ENCODE results near the gene SAAL1. TPM values are rescaled to one million over a fixed set of nuclear protein-coding genes. Genes with fewer than 3 reads are reported as not detected.

SAAL1 gene
- total RNA-seq, 1 experiment from 2014 or later, result 34.3 TPM

DNA sequence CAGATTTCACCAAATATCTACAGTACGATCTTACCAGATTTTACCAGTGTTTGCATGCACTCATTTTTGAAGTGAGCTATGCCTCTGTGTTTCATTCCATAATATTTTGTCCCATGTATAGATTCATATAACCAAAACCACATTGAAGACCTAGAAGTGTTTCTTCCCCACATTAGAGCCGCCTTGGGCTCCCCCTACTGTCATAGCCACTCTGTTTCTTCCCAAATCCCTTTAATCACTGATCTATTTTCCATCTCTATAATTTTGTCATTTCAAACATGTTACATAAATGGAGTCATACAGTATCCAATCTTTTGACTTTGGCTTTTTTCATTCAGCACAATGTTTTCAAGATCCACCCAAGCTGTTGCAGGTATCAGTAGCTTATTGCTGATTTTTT is 39.1 kb upstream of the SAAL1 start:
- Mint-ChIP-seq H3K36me3 (ENCODE audit: insufficient read depth, unreplicated experiment) (peaks cover 6% of the 10 kb centered on the region), H3K27me3 (ENCODE audit: insufficient read depth, unreplicated experiment) (no peaks in the 10 kb centered on the region), H3K4me3 (ENCODE audit: unreplicated experiment) (no peak overlapping the region), H3K9me3 (ENCODE audit: unreplicated experiment) (peaks cover 9% of the 10 kb centered on the region), H3K4me1 (ENCODE audit: insufficient read depth, unreplicated experiment) (peaks cover 11% of the 10 kb centered on the region), H3K27ac (ENCODE audit: low read depth, unreplicated experiment) (no peak overlapping the region)
- POLR2A ChIA-PET, result no interaction called here
- CTCF ChIA-PET, result interaction anchor here (0.5 to 0.8 kb wide), 3 partner anchors 24 to 573 kb away, joined by 3 read pairs; no protein-coding TSS in a partner anchor
- TF ChIP-seq CTCF (IDR thresholded peaks at IDR 0.05; ENCODE audit: unreplicated experiment), result no peak
- intact Hi-C loops (cut with micrococcal nuclease), result no loop called here
- no peak for DNase-seq (ENCODE audit: unreplicated experiment)
- BruUV-seq (replicated peaks), result no TSS peak

GRCh38 chr11:18144243-18144642 is 38.4 kb upstream of the SAAL1 start:
- ChIA-PET POLR2A (no interaction called here), CTCF (no interaction called here)
- intact Hi-C loops (cut with micrococcal nuclease), result no loop called here

GRCh38 chr11:18140145-18140544 is 34.3 kb upstream of the SAAL1 start:
- CTCF ChIA-PET, result interaction anchor here (0.6 kb wide), 1 partner anchor 365 kb away, joined by 5 read pairs; no protein-coding TSS in a partner anchor
- intact Hi-C loops (cut with micrococcal nuclease), result no loop called here

More at GRCh38 chr11:18144243-18144642, 38.4 kb upstream of the SAAL1 start:
- Mint-ChIP-seq H3K4me3 (ENCODE audit: unreplicated experiment) (no peak overlapping the region), H3K27me3 (ENCODE audit: insufficient read depth, unreplicated experiment) (no peaks in the 10 kb centered on the region), H3K36me3 (ENCODE audit: insufficient read depth, unreplicated experiment) (peaks cover 6% of the 10 kb centered on the region), H3K4me1 (ENCODE audit: insufficient read depth, unreplicated experiment) (peaks cover 11% of the 10 kb centered on the region), H3K9me3 (ENCODE audit: unreplicated experiment) (peaks cover 9% of the 10 kb centered on the region), H3K27ac (ENCODE audit: low read depth, unreplicated experiment) (no peak overlapping the region)
- BruUV-seq (replicated peaks), result no TSS peak
- DNase-seq (ENCODE audit: unreplicated experiment), result peak; percentile 35
- TF ChIP-seq CTCF (IDR thresholded peaks at IDR 0.05; ENCODE audit: unreplicated experiment), result no peak

GRCh38 chr11:18137186-18137800 is 31.4 kb upstream of the SAAL1 start:
- no peak overlapping the region for H3K4me3 Mint-ChIP-seq (ENCODE audit: unreplicated experiment)
- BruUV-seq (replicated peaks), result no TSS peak
- ChIA-PET CTCF (no interaction called here), POLR2A (no interaction called here)
- H3K27me3 Mint-ChIP-seq (ENCODE audit: insufficient read depth, unreplicated experiment), result no peaks in the 10 kb centered on the region
- no peaks in the 10 kb centered on the region for H3K9me3 Mint-ChIP-seq (ENCODE audit: unreplicated experiment)
- no peaks in the 10 kb centered on the region for H3K36me3 Mint-ChIP-seq (ENCODE audit: insufficient read depth, unreplicated experiment)
- TF ChIP-seq CTCF (IDR thresholded peaks at IDR 0.05; ENCODE audit: unreplicated experiment), result no peak
- DNase-seq (ENCODE audit: unreplicated experiment), result no peak
- H3K4me1 Mint-ChIP-seq (ENCODE audit: insufficient read depth, unreplicated experiment), result no peaks in the 10 kb centered on the region
- intact Hi-C loops (cut with micrococcal nuclease), result no loop called here
- no peak overlapping the region for H3K27ac Mint-ChIP-seq (ENCODE audit: low read depth, unreplicated experiment)

More at GRCh38 chr11:18140145-18140544, 34.3 kb upstream of the SAAL1 start:
- Mint-ChIP-seq H3K36me3 (ENCODE audit: insufficient read depth, unreplicated experiment) (no peaks in the 10 kb centered on the region), H3K4me1 (ENCODE audit: insufficient read depth, unreplicated experiment) (peaks cover 11% of the 10 kb centered on the region), H3K9me3 (ENCODE audit: unreplicated experiment) (no peaks in the 10 kb centered on the region), H3K4me3 (ENCODE audit: unreplicated experiment) (no peak overlapping the region), H3K27ac (ENCODE audit: low read depth, unreplicated experiment) (no peak overlapping the region), H3K27me3 (ENCODE audit: insufficient read depth, unreplicated experiment) (no peaks in the 10 kb centered on the region)
- TF ChIP-seq CTCF (IDR thresholded peaks at IDR 0.05; ENCODE audit: unreplicated experiment), result no peak
- no peak for DNase-seq (ENCODE audit: unreplicated experiment)
- POLR2A ChIA-PET, result no interaction called here
- no TSS peak for BruUV-seq (replicated peaks)

Data from MCF 10A (cell line).